Activated CD4-positive, alpha-beta T cell treated with anti-CD3 and anti-CD28 coated beads, Interleukin-2, amount 50 U/mL, for 4 hours (primary cell): Measurements from ENCODE around the gene LY6G6F.

ENCODE experiments used
- DNase-seq, 2 experiments: peaks; one replicate each; pipeline ENCODE4 v3.0.0-alpha.2; 2020

The LY6G6F gene

DNA sequence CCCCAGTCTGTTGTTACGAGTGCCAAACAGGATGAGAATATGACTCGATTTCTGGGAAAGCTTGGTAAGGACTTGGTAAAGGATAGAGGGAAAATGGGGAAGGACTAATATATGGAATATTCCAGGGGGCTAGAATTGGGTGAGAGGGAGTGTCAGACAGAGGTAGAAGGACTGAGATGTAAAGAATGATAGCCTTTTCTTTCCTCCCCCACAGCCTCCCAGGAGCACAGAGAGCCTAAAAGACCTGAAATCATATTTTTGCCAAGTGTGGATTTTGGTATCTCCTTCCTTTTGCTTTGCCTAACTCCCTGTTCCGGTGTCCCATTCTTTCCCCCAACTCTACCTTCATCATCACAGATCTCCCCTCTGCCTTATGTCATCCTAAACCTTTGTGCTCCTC lies 36.2 kb downstream of the LY6G6F start:
- no peak for DNase-seq

DNA sequence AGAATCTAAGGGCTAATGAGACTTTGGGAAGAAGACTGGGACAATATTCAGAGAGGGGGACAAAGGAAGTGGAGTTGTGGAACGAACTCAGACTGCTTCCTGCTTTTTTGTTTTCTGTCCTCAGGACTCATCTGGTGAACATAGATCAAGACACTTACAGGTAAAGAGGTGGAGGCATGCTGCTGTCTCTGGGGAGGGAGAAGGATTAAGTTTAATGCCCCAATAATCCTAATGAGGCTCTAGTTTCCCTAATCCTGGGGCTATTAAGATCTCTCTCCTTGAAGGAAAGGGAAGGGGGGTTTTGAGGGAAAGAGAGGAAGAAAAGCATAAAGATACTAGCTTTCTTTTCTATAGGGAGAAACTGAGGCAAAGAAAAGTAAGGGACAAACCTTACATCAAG lies 37.8 kb downstream of the LY6G6F start:
- DNase-seq: no peak

DNA sequence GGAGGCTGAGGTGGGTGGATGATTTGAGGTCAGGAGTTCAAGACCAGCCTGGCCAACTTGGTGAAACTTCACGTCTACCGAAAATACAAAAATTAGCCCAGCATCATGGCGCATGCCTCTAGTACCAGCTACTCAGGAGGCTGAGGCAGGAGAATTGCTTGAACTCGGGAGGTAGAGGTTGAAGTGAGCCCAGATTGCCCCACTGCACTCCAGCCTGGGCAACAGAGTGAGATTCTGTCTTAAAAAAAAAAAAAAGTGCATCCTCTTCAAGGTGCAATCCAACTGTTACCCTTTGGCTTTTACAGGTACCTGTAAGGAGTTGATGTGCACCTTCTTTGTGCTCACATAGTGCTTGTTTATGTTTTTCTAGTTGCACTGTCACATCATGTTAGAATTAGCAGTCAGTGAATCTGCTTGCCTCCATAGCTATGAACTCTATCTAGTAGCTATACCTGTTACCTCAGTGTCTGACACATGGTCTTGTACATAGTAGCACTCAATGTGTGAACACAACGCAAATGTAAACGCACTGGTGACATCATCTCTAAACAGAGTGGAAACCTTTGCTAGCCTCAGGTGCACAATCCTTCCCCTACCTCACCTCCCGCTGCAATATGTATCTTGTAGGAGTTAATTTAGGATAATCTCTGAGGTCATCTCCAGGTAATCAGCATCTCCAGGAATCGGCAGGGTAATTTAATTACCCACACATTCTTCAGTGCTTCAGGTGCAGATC lies 42.8 kb downstream of the LY6G6F start:
- DNase-seq: no peak

DNA sequence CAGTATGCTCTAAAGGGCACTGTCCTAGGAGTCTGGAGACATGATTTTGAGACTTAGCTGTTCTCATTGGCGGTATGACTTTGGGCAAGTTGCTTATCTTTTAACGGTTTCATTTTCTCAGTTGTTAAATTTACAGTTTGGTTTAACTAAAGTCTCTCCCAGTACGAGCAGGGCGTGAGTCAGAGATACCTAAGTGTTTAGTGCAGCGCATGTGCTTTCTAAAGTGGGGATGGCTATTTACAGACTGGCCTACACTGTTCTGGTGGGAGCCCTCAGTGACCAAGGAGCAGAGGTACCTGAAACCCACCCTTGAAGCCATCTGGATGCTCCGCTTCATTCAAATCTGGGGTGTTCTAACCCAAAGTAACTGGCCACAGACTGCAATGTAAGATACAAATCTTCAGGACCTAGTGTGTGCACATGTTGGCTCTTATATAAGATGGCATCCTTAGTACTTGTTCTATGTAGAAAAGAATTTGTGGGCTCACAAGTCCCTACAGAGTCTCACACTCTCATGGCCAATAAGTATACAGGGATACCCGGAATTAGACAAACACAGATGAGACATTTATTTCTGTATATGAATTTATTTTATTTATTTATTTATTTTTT lies 43.9 kb downstream of the LY6G6F start:
- no peak for DNase-seq

DNA sequence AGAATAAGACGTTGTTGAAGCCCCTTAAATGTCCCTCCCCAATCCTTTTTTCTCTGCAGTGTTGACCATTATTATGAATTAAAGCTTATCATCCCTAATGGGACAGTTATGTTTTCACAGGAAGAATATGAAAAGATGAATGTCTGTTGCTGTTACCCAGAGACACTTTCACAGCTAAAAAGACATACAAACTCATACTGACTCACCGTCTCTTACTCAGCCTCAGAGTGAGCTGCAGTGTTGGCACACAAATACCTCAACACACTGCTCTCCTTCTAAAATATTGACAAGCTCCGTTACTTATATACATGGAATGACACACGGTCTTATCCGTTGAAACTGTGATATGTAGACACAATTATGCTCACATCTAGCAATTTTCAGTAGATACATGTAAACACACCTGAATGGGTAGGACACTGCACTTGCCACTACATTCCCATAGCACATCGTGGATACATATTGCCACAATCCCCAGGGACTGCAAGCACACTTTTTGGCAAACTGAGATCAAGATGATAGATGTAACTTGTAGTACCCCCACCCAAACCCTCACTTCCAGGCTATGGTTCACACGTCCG lies 46.2 kb downstream of the LY6G6F start:
- DNase-seq: no peak

DNA sequence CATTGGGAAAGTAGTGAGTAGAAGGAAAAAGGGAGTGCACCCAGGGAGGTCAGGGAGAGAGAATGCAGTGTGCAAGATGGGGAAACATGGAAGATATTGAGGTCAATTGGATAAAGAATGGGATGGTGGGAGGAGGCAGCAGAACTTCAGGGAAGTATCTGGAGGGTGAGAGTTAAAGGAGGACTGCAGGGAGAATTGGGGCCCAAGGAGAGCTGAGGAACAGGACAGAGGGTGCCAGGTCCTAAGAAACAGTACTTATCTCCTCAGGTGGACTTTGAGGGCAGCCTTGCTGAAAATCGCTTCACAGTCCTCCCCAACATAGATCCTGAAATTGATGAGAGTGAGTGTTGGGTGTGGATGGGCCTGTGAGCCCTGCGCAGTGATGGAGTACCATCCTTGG lies 51.6 kb downstream of the LY6G6F start:
- no peak for DNase-seq
